GM21367 (cell line): Measurements from ENCODE around the gene TMCO2.

Source experiments
- ATAC-seq: cut with Tn5 transposase; IDR thresholded peaks from one replicate; pipeline ENCODE4 v1.9.1; 2021; ENCODE audit not compliant: unreplicated experiment

TMCO2 gene

DNA sequence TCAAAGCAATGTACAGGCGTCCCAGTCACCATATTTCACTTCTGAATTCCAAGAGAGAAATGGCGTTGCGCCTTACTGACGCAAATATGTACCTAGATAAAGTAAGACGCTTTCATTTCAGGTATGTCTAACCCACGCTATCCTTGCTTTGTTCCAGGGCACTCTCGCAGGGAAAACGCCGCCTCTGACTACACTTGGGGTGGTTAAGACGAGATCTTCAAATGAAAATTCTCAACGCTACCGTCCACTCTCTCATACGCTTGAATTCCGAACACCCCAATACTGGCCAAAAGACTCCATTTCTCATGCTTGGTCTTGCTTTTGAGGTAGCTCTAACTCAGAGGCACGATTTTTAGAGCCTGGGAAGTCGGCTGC, 9.6 kb downstream of the TMCO2 start:
- no peak for ATAC-seq

DNA sequence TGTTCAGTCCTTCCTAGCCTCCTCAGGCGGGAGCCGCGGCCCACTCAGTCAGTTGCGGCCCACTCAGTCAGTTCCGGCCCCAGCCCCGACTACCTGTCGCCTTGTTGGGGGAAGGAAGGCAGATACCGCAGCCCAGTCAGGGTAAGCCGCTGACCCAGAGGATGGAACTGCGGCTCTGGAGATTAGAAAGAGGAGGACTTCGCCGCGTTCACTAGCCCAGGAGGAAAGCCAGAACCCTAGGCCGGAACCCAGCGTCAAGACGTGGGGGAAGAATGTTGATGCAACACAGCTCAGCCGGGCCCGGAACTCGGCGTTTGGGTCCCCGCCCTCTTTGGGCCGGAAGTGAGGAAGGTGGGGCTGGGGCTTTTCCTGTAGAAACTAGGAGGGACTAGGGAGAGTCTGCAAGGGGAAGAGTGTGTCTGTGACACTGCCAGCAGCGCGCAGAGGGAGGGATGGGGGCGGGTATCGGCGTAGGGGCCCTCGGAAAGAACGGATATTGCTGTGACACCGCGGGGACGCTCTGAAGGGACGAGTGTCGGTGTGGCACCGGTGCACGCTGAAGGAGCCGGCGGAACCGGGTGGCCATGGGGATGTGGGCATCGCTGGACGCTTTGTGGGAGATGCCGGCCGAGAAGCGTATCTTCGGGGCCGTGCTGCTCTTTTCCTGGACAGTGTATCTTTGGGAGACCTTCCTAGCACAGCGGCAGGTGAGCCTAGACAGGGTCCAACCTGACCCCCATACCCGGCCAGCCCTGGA, 10.1 kb downstream of the TMCO2 start, which contains the start of gene ZMPSTE24:
ZMPSTE24 (plus strand) TSS at position 549 of the 757 bp plus-strand sequence; CDS start at position 585, 36 bp downstream.
- ATAC-seq = peak; percentile 72

DNA sequence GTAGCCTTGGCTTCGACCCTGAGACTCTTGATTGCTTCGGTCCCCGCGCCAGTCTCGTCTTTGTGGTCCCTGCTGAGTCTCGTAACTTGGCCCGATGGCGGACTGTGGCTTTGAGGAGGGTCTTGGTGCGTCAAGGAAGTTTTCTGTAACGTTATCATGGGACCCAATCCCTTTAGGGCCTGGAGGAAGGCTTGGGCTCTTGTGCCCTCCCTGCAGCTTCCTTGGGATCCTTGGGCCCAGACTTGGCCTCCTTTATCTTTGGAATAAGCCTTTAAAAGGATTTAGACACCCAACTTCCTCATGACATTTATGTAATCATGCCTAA, 10.7 kb downstream of the TMCO2 start:
- ATAC-seq = no peak

GRCh38 chr1:40264354-40264781, 16.6 kb downstream of the TMCO2 start:
- ATAC-seq = no peak

DNA sequence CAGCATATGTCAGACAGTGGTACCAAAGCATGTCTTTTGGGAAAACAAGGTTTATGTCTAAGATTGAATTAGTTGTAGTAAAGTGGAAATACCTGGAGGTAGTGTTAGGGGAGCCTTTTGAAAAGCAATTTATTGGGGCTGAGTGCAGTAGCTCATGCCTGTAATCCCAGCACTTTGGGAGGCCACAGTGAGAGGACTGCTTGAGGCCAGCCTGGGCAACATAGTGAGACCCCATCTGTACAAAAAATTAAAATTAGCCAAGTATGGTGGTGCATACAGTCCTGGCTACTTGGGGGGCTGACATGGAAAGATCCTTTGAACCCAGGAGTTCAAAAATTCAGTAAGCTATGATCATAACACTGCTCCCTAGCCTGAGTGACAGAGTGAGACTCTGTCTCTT, 17.6 kb downstream of the TMCO2 start:
- ATAC-seq = no peak

DNA sequence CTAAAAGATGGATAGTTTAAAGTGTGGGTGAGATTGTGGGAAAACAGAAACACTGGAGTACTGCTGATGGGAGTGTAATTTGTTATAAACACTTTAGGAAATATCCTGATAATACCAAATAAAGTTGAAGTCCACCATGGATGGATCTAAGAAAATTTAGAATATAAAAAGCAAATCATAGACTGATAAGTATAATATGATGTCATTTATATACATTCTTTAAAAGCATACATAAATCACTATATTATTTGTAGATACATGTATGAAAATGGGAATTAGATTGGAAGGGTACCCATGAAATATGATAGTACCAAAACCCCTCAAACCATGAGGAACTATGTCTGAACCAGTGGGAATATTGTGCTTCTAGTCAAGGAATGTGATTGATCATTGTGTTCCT, 18.2 kb downstream of the TMCO2 start:
- ATAC-seq = no peak

DNA sequence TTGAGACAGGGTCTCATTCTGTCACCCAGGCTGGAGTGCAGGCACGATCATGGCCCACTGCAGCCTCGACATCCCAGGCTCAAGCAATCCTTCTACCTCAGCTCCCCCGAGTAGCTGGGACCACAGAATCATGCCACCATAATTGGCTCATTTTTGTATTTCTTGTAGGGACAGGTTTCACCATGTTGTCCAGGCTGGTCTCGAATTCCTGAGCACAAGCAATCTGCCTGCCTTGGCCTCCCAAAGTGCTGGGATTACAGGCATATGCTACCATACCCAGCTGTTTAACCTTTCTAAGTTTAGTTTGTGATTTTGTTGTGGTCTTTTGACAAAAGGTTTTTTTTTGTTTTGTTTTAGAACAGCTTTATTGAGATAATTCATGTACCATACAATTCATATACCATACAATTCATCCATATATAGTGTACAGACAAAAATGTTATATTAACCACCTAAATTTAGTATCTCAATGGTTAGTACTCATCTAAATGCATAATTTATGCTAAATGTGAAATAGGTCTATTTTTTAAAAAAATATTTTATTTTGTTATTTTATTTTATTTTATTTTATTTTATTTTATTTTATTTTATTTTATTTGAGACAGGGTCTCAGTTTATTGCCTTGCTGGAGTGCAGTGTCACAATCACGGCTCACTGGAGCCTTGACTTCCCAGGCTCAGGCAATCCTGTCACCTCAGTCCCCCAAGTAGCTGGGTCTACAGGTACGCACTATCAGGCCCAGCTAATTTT, 19.2 kb downstream of the TMCO2 start:
- ATAC-seq = no peak

GRCh38 chr1:40267767-40268187, 20.0 kb downstream of the TMCO2 start:
- ATAC-seq = no peak

GRCh38 chr1:40268211-40268610, 20.5 kb downstream of the TMCO2 start:
- no peak for ATAC-seq

DNA sequence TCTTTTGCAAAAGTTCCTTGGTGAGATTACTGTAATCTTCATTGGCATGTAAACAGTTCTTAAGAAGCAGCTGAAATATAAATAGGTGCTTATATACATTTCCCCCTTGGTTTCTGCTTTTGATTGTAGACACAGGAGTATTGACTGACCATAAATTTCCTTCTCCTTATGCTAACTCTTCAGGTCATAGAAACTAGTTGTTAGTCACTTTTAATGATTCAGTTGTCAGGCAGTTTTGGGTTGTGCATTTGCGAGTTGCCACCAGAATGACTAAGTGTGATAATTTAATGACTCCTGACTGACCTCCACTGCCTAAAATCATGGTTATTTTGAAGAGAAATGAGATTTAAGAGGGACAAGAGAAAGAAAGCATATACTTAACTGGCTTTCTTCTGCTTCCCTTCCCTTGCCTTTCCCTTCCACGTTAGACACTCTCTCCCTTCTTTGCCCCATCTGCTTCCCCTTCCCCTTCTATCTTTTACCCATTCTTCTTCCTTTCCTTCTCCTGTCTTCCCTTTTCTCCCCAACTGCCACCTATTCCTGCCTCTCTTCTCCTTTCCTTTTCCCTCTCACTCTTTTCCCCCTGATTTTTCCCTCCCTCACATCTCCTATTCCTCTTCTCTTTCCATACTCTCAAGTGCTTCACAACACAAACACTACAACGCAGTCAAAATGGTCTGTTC, 22.6 kb downstream of the TMCO2 start:
- no peak for ATAC-seq

GRCh38 chr1:40272653-40273213, 25.0 kb downstream of the TMCO2 start:
- ATAC-seq = no peak

DNA sequence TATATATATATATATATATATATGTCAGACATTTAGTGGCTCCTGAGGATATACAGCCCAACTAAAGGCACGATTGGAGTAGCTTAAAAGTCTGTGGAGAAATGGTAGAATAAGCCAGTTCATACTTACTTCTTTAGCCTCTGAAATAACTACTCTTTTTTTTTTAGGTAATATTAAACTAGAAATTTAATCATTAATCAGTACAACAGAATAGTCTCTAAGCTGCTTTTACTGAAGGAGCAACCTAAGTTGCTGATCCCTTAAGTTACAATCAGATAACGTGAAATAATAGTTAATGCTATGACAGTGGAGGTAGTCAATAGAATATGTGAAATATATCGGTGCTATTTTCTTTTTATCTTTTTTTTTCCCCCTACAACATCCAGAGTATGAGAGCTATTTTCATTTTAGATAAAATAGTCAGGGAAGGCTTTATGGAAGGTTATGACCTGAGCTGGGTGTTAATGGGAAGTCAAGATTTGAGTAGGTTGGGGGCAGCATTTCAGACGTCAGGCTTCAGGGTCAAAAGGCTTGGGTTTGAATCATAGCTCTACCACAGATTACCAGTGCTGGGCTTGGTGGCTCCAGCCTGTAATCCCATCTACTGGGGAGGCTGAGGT, 25.9 kb downstream of the TMCO2 start:
- ATAC-seq = no peak

GRCh38 chr1:40274331-40274730, 26.6 kb downstream of the TMCO2 start:
- no peak for ATAC-seq

GRCh38 chr1:40276122-40276521, 28.4 kb downstream of the TMCO2 start:
- no peak for ATAC-seq

DNA sequence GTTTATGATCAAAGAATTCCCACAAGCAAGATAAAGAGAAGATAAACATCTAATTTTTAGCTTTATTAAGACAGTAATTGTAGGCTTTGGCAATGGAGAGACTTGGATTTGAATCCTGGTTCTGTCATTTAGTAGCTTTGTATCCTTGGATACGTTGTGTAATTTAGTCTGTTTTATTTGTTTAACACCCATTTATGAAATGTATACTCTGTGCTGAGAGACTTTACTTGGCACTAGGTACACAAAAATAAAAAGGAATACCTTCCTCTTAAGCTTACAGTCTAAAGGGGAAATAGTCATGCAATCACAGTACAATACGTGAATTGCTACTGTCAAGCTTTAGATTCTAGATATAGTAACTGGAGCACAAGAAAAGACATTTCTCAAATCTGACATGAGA, 34.1 kb downstream of the TMCO2 start:
- no peak for ATAC-seq

- no peak for ATAC-seq
Measured at GRCh38 chr1:40291293-40291692, 43.6 kb downstream of the TMCO2 start.

GRCh38 chr1:40299366-40300248, 51.9 kb downstream of the TMCO2 start:
- ATAC-seq = no peak

- ATAC-seq = no peak
Measured at GRCh38 chr1:40300249-40300567, 52.5 kb downstream of the TMCO2 start.

GRCh38 chr1:40300651-40301050, 52.9 kb downstream of the TMCO2 start:
- no peak for ATAC-seq

DNA sequence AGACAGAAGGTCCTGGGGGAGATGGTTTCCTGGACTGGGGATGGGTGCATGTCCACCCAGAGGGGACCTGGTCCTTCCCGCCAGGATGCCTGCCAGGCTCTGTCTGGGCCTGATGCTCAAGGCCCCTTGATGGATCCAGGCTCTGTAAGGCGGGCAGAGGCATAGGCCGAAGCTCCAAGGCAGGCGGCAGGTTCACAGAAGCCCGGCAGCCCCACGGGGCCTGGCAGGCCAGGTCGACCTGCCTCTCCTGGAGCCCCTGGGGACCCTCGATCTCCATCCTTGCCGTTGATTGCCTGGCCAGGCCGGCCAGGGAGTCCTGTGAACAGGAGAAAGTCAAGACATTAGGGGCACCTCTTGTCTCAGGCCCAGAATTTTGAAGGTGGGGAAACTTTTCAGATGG, 53.3 kb downstream of the TMCO2 start:
- no peak for ATAC-seq
